AG09319 (cell line): ENCODE data around the gene SLC6A8.
"Not testable (repeated sequence)": the region's sequence is repeated elsewhere in the genome, so short reads cannot be mapped to it uniquely, and the experiment has no call there.

Experiments used
- DNase-seq: peaks from one replicate; pipeline ENCODE4 v3.0.0-alpha.2; 2010; ENCODE audit warnings: low read depth; ENCODE audit errors: extremely low read depth
- CTCF ChIP-seq: IDR thresholded peaks from 2 replicates; pipeline ENCODE4 v1.5.1; 2011; ENCODE audit warnings: low read depth, mild to moderate bottlenecking, inconsistent platforms, low read length, moderate library complexity

SLC6A8 gene

GRCh38 chrX:153693216-153694086, 5.7 kb downstream of the SLC6A8 start:
- no peak for TF ChIP-seq CTCF
- DNase-seq = no peak

GRCh38 chrX:153694256-153694655, 6.5 kb downstream of the SLC6A8 start:
- not testable (repeated sequence) for DNase-seq

- DNase-seq = no peak
These were observed 7.1 kb downstream of the SLC6A8 start for GRCh38 chrX:153694687-153695270.

GRCh38 chrX:153696100-153696499, 8.4 kb downstream of the SLC6A8 start:
- TF ChIP-seq CTCF = no peak
- no peak for DNase-seq

More at GRCh38 chrX:153694687-153695270, 7.1 kb downstream of the SLC6A8 start:
- no peak for TF ChIP-seq CTCF

- DNase-seq = not testable (repeated sequence)
These were observed 8.8 kb downstream of the SLC6A8 start for GRCh38 chrX:153696538-153696937.

GRCh38 chrX:153696986-153697722, 9.4 kb downstream of the SLC6A8 start:
- not testable (repeated sequence) for DNase-seq

GRCh38 chrX:153697924-153698865, 10.5 kb downstream of the SLC6A8 start:
- no peak for TF ChIP-seq CTCF
- no peak for DNase-seq

GRCh38 chrX:153699210-153699783, 11.6 kb downstream of the SLC6A8 start:
- not testable (repeated sequence) for DNase-seq

GRCh38 chrX:153699784-153700371, 12.2 kb downstream of the SLC6A8 start:
- DNase-seq = not testable (repeated sequence)
